ENCODE results near the gene MEGF6. TPM values are rescaled to one million over a fixed set of nuclear protein-coding genes. Genes with fewer than 3 reads are reported as not detected.

The MEGF6 gene
- total RNA-seq, 1 experiment from 2014 or later, result 21.3 TPM

DNA sequence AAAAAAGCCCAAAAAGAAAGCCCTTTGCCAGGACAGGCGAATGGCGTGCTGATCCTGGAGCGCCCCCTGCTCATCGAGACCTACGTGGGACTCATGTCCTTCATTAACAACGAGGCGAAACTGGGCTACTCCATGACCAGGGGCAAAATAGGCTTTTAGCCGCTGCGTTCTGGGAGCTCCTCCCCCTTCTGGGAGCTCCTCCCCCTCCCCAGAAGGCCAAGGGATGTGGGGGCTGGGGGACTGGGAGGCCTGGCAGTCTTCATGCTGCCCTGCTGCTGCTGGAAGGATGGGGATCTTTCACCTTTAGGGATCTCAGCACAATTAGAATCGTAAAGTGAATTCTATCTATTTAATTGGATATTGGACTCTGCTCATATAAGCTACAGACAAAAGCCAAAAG lies 17.1 kb upstream of the MEGF6 start:
- no peak overlapping the region for H4K8ac ChIP-seq (replicated peaks; ENCODE audit: insufficient read length, low read depth, low read length)
- H3K23me2 ChIP-seq (ENCODE audit: insufficient read length, low read depth, low read length, poor library complexity, severe bottlenecking), result peaks cover 9% of the 10 kb centered on the region
- H3K27me3 ChIP-seq (ENCODE audit: insufficient read depth, low read length), result no peaks in the 10 kb centered on the region
- no peak overlapping the region for H2BK12ac ChIP-seq (ENCODE audit: insufficient read length, low read depth, low read length)
- no peak overlapping the region for H3T11ph ChIP-seq (ENCODE audit: low read length)
- no peaks in the 10 kb centered on the region for H3K79me1 ChIP-seq (ENCODE audit: insufficient read depth, low read depth, low read length, poor library complexity, severe bottlenecking)
- H2BK15ac ChIP-seq (ENCODE audit: low read depth, low read length), result no peak overlapping the region
- no peak overlapping the region for H4K5ac ChIP-seq (ENCODE audit: insufficient read length, low read depth, low read length)
- no peak overlapping the region for H2AK5ac ChIP-seq (ENCODE audit: insufficient read length, low read length)
- no peaks in the 10 kb centered on the region for H3K9me3 ChIP-seq (ENCODE audit: control insufficient read depth, low read depth, low read length)
- H2BK20ac ChIP-seq (ENCODE audit: low read depth, low read length, poor library complexity, severe bottlenecking), result no peak overlapping the region
- H3K79me2 ChIP-seq (ENCODE audit: insufficient read depth, low read length), result no peaks in the 10 kb centered on the region
- Mint-ChIP-seq H3K36me3 (ENCODE audit: insufficient read depth in 1 of 3, low read depth in 3 of 3) (peaks cover 4 to 39% (median 37%) of the 10 kb centered on the region in 3 experiments; a peak in 6 of 7 replicates), H3K4me3 (no peak overlapping the region), H3K27me3 (ENCODE audit: low read depth) (peaks cover 5% of the 10 kb centered on the region), H3K4me1 (peaks cover 14 to 29% of the 10 kb centered on the region in 2 experiments), H3K9me3 (no peaks in the 10 kb centered on the region), H3K27ac (no peak overlapping the region)
- no peak overlapping the region for H2BK120ac ChIP-seq (ENCODE audit: low read depth, low read length, poor library complexity, severe bottlenecking)
- no peak overlapping the region for H3K27ac ChIP-seq (ENCODE audit: insufficient read length, low read depth, low read length)
- H3K14ac ChIP-seq (ENCODE audit: insufficient read depth, low read length), result no peak overlapping the region
- no peak overlapping the region for H3K4me2 ChIP-seq (ENCODE audit: insufficient read depth, insufficient read length, low read length)
- H3K4me1 ChIP-seq (ENCODE audit: insufficient read depth, low read length), result no peaks in the 10 kb centered on the region
- H2AFZ ChIP-seq (ENCODE audit: low read length), result no peak overlapping the region
- no peak overlapping the region for H3K56ac ChIP-seq (ENCODE audit: insufficient read length, low read depth, low read length)
- no peak overlapping the region for H3K18ac ChIP-seq (ENCODE audit: insufficient read length, low read depth, low read length)
- no peak overlapping the region for H3K9ac ChIP-seq (ENCODE audit: extremely low read depth, insufficient read length, low read length)
- no peak overlapping the region for H4K91ac ChIP-seq (ENCODE audit: insufficient read length, low read depth, low read length)
- H2BK5ac ChIP-seq (ENCODE audit: insufficient read length, low read length), result no peak overlapping the region
- WGBS (ENCODE audit: extremely low coverage, insufficient read length, low lambda C conversion rate), result no CpG with 5 or more reads among the region's 10 CpGs
- no peak for DNase-seq
- TF ChIP-seq, protein P1, sequence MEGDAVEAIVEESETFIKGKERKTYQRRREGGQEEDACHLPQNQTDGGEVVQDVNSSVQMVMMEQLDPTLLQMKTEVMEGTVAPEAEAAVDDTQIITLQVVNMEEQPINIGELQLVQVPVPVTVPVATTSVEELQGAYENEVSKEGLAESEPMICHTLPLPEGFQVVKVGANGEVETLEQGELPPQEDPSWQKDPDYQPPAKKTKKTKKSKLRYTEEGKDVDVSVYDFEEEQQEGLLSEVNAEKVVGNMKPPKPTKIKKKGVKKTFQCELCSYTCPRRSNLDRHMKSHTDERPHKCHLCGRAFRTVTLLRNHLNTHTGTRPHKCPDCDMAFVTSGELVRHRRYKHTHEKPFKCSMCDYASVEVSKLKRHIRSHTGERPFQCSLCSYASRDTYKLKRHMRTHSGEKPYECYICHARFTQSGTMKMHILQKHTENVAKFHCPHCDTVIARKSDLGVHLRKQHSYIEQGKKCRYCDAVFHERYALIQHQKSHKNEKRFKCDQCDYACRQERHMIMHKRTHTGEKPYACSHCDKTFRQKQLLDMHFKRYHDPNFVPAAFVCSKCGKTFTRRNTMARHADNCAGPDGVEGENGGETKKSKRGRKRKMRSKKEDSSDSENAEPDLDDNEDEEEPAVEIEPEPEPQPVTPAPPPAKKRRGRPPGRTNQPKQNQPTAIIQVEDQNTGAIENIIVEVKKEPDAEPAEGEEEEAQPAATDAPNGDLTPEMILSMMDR (conservative IDR thresholded peaks at IDR 0.05), result no peak
- no peak overlapping the region for H3K4ac ChIP-seq (ENCODE audit: low read depth, low read length)
- H3K23ac ChIP-seq (ENCODE audit: insufficient read length, low read depth, low read length), result no peak overlapping the region
- H4K20me1 ChIP-seq (ENCODE audit: control insufficient read depth, insufficient read depth, insufficient read length), result no peaks in the 10 kb centered on the region
